Hematopoietic multipotent progenitor cell (in vitro differentiated cells): Measurements from ENCODE around the gene BAIAP3. TPM values are rescaled to one million over a fixed set of nuclear protein-coding genes. Genes with fewer than 3 reads are reported as not detected.
"Not testable (repeated sequence)": the region's sequence is repeated elsewhere in the genome, so short reads cannot be mapped to it uniquely, and the experiment has no call there.

Source experiments
- DNase-seq, 3 donors: peaks; one replicate each; pipeline ENCODE4 v3.0.0-alpha.2; 2011 to 2015; ENCODE audit warnings: low read depth in 2 of 3, low spot score in 2 of 3
- total RNA-seq: library from RNA; depleted of rRNA; stranded (reverse); fragments of >200 nt; gene quantifications from one replicate; pipeline ENCODE4 v1.2.3, GENCODE V29; 2012

The BAIAP3 gene
- total RNA-seq, 1 donor = 27.7 TPM

GRCh38 chr16:1315081-1316032 is 18.1 kb upstream of the BAIAP3 start:
- DNase-seq = no peak

- no peak for DNase-seq
Observed at GRCh38 chr16:1316033-1316405, 17.4 kb upstream of the BAIAP3 start.

GRCh38 chr16:1317479-1318267 is 15.8 kb upstream of the BAIAP3 start:
- DNase-seq = no peak

- DNase-seq = no peak
Observed at GRCh38 chr16:1318268-1318545, 15.2 kb upstream of the BAIAP3 start.

- DNase-seq = no peak
Observed at GRCh38 chr16:1319041-1319440, 14.4 kb upstream of the BAIAP3 start.

- DNase-seq = no peak
Observed at GRCh38 chr16:1320097-1320496, 13.3 kb upstream of the BAIAP3 start.

GRCh38 chr16:1320658-1321240 is 12.7 kb upstream of the BAIAP3 start:
- DNase-seq = no peak

- DNase-seq = no peak
Observed at GRCh38 chr16:1322407-1322806, 11.0 kb upstream of the BAIAP3 start.

- DNase-seq = no peak
Observed at GRCh38 chr16:1323296-1324239, 9.9 kb upstream of the BAIAP3 start.

GRCh38 chr16:1324286-1324826 is 9.1 kb upstream of the BAIAP3 start:
- DNase-seq = no peak

GRCh38 chr16:1325261-1325660 is 8.2 kb upstream of the BAIAP3 start:
- no peak for DNase-seq

GRCh38 chr16:1325673-1326371 is 7.6 kb upstream of the BAIAP3 start:
- no peak for DNase-seq

- DNase-seq = no peak
Observed at GRCh38 chr16:1326391-1326790, 7.1 kb upstream of the BAIAP3 start.

GRCh38 chr16:1326946-1327618 is 6.4 kb upstream of the BAIAP3 start:
- DNase-seq = no peak

GRCh38 chr16:1327619-1327947 is 5.9 kb upstream of the BAIAP3 start:
- DNase-seq = no peak

GRCh38 chr16:1328136-1328535 is 5.3 kb upstream of the BAIAP3 start:
- not testable (repeated sequence) for DNase-seq

- DNase-seq = not testable (repeated sequence)
Observed at GRCh38 chr16:1328961-1329360, 4.5 kb upstream of the BAIAP3 start.

- no peak for DNase-seq
Observed at GRCh38 chr16:1330260-1330914, 3.1 kb upstream of the BAIAP3 start.
